Activated CD8-positive, alpha-beta memory T cell treated with anti-CD3 and anti-CD28 coated beads for 1 hour (primary cell): ENCODE data around the gene TTLL11.
"Not testable (repeated sequence)": the region's sequence is repeated elsewhere in the genome, so short reads cannot be mapped to it uniquely, and the experiment has no call there.

Experiments
- DNase-seq, 2 donors: peaks; one replicate each; pipeline ENCODE4 v3.0.0-alpha.2; 2020; ENCODE audit warnings: low read depth in 1 of 2; ENCODE audit errors: extremely low read depth in 1 of 2

The TTLL11 gene

DNA sequence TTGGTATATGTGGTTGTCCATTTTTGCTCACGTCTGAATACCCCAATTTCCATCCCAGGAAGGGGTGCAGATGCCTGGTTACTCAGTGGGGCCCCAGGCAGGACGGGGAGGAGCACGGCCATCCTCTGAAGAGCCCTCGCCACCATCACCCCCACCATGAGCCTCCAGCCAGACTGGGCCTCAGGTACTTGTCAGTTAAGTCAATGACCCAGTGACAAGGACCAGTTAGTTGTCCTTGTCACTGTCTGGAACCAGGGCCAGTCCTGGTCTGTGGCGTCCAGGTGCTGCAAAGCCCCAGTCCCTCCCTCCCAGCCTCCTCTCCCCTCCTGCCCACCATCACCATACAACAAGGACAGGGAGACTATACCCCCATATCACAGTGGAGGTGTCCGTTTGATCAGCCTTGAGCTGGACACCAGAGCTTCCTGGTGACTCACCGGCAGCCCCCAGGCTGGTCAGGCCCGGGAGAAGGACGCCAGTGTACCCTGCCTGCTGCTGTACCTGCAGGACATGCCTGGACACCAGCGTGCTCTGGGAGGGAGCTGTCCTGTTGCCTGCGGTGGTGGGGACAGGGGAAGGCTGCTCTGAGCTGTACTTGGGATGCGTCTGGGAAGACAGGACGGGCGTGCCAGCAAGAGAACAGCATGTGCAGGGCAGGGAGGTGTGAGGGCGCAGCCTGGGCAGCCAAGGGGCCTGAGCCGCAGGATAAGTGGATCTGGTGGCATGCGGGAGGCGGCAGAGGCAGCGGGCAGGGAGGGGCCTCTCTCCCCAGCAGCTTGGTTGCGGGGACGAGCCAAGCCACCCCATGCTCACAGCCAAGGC lies 32.6 kb upstream of the TTLL11 start:
- no peak for DNase-seq

DNA sequence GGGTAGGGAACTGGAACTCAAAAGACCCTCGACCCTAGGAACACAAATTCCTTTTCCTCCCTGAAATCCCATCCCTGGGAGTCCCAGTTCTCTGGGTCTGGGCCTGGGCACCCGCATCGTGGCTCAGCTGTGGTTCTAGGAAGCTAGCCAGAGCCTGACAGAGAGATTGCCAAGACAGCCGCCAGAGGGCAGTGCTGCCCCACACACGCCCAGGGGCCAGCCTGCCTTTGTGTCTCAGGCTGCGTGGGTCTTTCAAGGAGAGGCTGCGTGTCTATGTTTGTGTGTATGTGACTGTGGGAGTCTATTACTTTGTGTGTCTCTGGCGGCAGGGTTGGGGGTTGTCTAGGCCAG lies 32.0 kb upstream of the TTLL11 start:
- peak; percentile 32 to 67 for DNase-seq

DNA sequence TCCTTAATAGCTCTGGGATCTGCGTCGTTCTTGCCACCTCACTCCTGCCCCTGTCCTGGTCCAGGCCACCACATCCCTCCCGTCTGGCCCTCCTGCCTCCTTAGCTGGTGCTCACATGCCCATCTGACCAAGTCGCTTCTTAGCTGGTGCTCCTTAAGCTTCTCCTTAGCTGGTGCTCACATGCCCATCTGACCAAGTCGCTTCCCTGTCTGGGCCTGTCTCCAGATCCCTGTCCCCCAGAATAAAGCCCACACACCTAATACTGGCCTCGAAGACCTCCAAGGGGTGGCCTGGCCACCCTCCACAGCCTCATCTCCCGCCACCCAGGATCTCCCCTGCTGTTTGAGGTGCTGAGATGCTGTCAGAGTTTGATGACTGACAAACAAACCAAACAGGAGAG lies 31.4 kb upstream of the TTLL11 start:
- DNase-seq: no peak

DNA sequence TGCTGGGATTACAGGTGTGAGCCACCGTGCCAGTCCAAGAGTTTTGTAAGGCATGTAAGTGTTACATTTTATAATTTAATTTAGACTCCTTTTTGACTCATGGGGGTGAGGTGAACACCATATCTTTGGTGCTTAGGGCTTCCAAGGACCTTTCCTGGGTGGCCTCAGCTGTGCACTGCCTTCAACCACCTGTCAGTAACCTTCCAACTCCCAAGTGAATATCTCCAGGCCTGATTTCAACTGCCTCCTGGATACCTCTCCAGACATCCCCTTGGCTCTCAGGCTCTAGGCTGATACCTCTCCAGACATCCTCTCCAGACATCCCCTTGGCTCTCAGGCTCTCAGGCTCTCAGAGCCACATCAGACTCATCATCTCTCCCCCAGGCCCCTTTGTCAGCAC lies 30.9 kb upstream of the TTLL11 start:
- DNase-seq: no peak

DNA sequence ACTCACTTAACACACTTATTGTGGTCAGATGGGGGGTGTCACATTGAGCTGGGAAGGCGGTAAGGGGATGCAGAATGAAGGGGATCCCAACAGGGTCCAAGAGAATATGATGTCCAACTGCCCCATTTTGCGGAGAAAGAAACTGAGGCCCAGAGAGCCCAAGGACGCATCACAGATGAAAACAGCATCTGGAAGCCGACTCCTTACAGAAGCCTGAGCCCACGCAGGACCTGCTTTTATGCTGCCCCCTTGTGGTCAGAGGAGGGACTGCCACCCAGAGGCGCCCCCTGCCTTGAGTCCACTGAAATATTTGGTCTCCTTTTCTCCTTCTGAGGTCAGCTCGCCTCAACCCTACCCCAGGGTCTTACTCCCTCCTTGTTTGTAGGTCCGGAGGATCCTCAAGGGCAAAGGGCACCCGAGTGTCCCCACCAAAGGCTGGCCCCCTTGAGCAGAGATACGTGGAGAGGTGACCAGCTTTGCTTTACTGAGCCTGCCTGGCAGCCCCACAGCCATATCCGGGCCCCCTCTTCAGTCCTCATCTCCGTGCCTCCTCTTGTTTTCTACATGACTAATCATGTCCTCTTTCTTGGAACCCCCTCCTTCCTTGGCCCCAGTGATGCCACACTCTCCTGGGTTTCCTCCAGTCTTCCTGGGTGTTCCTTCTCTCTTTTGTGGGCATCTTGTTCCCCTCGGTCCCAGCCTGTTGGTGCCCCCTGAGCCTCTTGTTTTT lies 30.0 kb upstream of the TTLL11 start:
- DNase-seq: peak; percentile 19 to 57

DNA sequence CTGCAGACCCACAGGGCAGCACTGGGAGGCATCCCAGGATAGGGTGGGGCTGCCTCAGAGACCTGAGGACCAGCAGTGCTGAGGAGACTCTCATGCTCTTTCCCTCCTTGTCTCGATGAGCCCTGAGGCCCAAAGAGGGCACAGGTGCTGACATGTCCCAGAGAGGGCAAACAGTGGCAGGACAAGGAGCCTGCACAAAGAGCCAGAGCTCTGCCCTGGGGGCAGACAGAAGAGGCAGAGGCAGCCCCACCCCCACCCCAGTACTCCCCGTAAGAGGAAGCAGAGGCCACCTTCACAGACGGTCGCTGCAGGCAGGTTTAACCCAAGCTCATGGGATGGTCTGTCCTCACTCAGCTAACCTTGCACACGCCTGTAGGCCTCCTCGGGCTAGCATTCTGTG lies 29.4 kb upstream of the TTLL11 start:
- DNase-seq: no peak

DNA sequence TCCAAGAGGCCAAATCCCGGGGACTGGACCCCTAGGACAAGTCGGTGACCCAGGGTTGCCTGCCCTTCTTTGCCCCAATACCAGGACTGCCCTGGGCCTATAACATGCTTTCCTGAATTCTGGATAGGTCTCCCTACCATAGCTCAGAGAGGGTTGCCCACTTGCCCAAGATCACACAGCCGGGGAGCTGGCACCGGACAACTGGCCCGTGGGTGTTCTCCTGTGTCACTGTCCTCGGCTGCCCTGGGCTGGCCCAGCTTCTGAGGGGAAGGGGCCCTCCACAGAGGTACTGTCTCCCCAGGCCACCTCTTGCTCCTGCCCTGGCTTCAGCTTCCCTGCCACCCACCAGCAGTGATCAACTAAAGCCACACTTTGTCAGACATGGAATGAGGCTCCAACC lies 28.8 kb upstream of the TTLL11 start:
- DNase-seq: no peak

DNA sequence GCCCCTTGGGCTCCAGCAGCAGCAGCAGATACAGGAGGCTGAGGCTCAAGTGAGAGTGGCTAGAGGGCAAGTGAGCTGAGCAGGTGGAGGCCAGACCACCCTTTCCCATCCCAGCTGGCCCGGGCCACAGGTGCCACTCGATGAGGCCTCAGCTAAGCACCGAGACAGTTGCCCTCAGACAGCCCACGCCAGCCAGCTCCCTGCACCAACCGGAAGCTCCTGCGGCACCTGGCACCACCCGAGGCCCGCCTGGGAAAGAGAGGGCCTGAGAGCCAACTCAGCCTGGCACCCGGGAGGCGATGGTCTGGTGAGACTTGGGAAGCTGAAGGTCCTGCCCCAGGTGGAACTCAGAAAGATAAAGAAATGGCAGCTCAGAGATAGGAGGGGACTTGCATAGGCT lies 28.3 kb upstream of the TTLL11 start:
- no peak for DNase-seq

DNA sequence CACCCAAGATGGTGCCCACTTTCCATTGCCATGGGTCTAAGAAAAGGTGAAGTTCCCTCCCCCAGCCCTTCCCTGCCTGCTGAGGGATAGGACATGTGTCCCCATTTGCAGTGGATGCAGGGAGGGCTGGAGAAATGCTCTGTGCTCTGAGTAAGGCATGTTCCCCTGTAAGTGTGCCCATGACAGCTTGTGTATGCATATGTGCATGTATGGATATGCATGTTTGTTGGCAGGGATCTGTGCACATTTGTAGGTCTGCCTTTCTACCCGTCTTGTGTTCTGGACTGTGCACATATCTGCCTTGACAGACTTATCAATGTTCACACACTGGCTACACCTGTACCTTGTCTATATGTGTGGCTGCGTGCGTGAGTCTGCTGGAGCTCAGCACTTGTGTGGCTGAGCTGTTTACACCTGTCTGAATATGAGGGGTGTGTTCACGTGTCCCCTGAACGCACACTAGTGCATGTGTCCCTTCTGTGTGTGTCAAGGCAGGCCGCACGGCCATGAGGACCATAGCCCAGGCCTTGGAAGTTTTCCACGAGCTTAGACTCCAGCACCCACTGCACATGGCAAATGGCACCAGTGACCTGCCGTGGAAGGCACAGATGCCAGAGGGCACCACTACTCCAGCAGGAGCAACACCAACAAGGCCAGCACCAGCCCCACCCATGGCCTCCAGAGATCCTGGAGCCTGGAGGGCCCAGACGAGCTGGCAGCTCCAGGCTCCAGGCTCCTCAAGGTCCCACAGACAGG lies 27.4 kb upstream of the TTLL11 start:
- DNase-seq: no peak

DNA sequence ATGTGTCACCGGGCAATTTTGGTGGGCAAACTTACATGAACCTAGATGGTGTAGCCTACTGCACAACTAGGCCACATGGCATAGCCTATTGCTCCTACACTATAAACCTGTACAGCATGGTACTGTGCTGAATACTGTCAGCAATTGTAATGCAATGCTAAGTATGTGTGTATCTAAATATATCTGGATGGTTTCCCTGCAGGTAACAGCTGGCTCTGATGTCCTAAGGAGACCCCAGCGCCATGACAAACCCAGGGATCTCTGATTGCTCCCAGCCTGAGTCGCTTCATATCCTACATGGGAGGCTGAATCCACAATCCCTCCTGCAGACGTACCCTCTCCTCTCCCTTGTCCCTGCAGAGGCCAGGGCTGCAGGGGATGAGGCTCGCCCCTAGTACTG lies 26.6 kb upstream of the TTLL11 start:
- DNase-seq: no peak

DNA sequence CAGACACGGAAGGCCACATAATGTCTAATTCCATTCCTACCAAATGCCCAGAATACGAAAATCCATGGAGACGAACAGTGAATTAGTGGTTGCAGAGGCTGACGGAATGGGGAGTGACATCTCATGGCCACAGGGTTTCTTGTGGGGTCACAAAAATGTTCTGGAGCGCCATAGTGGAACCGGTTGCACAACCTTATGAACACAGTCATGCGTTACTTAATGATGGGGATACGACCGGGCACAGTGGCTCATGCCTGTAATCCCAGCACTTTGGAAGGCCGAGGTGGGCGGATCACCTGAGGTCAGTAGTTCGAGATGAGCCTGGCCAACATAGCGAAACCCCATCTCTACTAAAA lies 26.0 kb upstream of the TTLL11 start:
- DNase-seq: no peak

DNA sequence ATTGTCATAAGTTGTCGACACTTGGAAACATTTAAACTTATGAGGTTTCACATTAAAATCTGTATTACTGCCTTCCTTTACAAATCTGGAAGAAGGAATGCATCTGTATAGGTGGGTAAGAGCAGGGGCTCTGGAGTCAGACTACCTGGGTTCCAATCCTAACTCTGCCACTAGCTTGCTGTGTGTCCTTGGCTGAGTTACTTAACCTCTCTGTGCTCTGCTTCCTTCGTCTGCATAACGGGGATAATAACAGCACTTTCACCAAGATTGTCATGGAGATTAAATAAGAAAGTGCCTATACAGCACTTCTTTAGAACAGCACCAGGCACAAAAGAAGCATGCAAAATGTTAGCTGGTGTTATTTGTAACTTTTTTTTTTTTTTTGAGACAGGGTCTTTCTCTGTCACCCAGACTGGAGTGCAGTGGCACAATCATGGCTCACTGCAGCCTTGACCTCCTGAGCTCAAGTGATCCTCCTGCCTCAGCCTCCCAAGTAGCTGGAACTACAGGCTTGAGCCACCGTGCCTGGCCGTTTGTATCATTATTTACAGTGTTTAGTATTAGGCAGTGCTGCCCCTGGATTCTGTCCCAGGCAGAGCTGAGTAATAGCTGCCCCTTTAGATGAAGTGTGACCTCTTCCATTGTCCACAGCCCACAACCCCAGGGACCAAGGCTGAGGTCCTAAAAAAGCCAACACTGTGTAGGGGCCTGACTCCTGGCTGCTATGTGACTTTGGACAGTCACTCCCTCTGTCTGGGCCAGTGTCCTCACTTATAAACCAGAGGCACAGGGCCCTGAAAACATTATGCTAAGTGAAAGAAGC lies 25.4 kb upstream of the TTLL11 start:
- DNase-seq: no peak

DNA sequence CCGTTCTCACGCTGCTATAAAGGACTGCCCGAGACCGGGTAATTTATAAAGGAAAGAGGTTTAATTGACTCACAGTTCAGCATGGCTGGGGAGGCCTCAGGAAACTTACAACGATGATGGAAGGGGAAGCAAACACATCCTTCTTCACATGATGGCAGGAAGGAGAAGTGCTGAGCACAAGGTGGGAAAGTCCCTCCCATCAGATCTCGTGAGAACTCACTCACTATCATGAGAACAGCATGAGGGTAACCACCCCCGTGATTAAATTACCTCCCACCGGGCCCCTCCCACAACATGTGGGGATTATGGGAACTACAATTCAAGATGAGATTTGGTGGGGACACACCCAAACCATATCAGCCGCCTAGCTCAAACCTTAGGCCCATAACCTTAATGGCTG lies 24.1 kb upstream of the TTLL11 start:
- DNase-seq: not testable (repeated sequence)

DNA sequence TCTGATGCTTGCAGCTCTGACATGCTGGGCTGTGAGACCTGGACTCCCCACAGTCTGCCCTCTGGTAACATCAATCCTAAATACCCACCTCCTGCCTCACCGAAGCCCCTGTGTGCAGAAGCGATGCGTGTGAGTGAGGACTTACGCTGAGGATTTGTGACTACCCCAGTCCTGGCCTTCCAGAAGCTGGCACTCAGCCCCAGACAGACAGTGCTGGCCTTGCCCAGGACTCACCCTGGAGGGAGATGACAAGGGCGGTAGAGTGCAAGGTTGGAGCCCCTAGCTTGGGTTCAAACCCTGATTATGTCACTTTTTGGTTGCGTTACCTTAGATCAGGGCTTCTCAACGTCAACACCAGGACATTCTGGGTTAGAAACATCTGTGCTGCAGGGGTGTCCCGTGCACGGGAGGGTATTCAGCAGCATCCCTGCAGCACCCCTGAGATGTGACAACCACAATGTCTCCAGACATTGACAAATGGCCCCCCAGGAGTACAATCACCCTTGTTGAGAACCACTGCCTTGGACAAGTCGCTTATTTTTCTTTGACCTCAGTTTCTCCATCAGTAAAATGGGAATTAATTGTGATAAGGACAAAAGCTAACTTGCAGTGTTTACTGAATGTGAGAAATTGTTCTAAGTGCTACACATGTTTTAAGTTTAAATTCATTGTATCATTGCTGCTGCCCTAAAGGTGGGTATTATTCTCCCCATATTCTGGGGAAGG lies 23.5 kb upstream of the TTLL11 start:
- DNase-seq: no peak

DNA sequence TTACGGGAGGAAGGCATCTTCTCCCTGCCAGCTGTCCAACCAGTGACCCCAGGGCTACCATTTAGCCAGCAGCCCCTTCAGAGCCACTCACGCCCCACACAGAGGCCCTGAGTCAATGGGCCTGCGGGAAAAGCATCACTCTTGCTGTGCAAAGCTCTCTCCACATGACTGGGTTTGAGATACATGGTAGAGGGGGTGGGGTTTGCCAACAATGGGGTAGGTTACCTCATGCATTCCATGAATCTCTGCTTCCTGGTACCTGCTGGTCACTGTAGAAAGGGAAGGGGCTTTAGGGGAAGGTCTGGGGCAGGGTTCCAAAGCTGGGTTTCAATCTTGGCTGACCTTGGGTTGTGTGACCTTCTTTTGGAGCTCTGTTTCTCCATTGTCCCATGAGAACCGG lies 22.9 kb upstream of the TTLL11 start:
- DNase-seq: no peak

DNA sequence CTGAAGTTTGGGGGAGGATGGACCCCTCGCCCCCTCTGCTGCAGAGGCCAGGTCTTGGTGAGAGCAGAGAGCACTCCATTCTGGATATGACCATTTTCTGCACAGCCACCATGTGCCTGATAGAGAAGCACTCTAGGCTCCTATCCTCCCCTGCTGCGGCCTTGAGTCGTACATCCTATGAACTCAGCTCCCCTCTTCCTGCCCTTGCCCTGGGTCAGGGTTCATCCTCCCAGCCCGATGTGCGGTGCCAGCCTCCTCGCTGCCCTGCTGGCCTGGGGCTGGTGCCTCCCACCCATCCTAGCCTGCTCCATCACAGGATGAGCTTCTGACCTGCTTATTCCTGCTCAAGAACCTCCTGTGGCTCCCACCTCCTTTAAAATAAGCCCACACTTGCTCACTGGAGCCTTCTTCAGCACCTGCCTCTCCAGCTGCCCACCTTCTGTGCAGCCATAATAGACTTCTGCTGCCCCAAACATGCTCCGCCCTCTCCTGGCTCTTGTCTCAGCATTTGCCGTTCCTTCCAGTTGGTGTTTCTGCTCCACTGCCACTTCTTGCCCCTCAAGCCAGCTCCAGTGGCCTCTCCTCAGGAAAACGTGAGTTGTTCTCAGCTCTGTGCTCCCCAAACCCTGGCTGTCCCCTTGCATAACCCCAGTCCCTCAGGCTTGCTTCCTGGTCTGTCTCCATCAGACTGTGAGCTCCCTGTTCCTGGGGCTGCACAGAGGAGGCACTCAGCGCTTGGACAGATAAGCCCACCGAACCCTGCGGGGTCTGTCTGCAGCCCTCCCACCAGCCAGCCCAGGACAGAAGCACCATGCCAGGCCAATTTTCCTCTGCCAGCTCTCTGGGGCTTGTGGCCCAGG lies 22.3 kb upstream of the TTLL11 start:
- DNase-seq: no peak

DNA sequence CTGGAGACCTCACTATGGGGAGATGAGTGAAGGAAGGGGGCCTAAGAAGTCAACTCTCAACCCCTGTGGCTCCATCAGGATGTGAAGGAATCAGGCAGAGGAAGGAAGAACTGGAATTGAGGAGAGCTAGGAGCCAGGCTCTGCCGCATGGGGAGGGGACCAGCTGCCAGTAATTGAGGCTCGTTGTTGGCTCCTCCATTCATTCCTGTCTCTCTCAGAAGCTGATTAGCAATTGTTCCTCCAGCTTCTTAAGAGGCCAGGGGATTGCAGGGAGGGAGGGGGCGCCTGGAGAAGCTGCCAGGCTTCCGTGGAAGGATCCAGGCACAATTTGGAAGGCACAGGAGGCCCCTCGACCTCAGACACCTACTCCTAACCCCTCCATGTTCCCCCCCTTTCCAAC lies 20.5 kb upstream of the TTLL11 start:
- no peak for DNase-seq

DNA sequence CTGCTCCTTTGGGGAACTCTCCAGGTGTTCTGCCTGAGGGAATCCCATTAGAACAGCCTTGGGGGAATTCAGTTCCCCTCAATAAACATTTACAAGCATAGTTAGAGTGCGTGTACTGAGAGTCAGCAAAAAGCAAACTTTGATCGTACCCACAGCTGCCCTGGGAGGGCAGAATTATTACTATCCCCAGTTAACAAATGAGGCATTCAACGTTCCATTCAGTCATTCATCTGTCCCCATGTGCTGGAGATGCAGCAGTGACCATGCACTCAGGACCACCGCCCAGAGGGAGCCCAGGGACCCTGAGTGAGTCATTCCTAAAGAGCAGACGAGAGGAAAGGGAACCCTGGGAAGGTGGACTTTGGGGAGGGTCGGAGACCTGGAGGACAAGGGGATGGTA lies 19.1 kb upstream of the TTLL11 start:
- DNase-seq: no peak

DNA sequence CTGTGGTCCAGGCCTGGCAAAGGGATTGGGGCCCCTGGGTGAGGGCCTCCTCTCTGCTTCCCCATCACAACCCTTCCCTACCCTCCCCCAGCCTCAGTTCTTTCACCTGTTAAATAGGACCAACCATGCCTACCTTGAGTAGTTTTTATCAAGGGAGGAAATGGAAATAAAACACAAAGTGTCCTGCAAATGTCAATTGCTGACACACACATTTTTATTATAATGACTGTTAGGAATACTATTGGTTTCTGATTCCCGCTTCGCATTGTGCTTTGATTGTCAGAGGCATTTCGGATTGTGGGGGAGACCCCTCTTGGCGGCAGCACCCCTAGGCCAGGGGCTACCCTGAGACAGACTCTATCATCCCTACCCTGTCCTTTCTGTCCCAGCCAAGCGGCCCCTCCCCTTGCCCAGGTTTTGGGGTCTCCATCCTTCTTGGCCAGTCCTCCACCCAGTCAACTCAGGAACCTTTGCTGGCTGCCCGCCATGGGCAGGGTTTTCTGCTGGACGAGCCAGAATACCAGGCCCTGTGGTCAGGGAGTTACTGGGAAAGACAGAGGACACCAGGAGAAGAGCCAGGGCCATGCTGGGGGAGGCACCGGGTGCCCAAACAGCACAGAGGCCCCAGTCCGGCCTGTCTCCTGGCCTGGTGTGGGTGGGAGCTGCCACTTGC lies 18.4 kb upstream of the TTLL11 start:
- DNase-seq: no peak
